ENCODE data around the gene IGF2R. TPM values are rescaled to one million over a fixed set of nuclear protein-coding genes. Genes with fewer than 3 reads are reported as not detected.
A peak's percentile ranks its signal among the peaks of the same experiment; 100 is the strongest.
"Not testable (repeated sequence)": the region's sequence is repeated elsewhere in the genome, so short reads cannot be mapped to it uniquely, and the experiment has no call there.

IGF2R gene
- total and polyA plus RNA-seq, 2 of the 13 experiments (the other 11 are each of a cell fraction or from before 2014, with no cell fraction given): 38.3 to 70.0 TPM

- intact Hi-C loops (cut with micrococcal nuclease; ENCODE audit: unreplicated experiment) (no loop called here), in situ Hi-C loops (cut with HindIII; ENCODE audit: extremely low pct_ligation_motif_present, low pct_unique_long_range_greater_than_20kb) (no loop called here)
- Histone ChIP-seq H4K20me1 (ENCODE audit: insufficient read depth, low read length) (peaks cover 35% of the 10 kb centered on the region), H3K27me3 (ENCODE audit: control insufficient read depth in 1 of 2, insufficient read depth in 2 of 2, low read length in 2 of 2) (no peaks in the 10 kb centered on the region), H3K36me3 (replicated peaks in 1 of 2; ENCODE audit: control insufficient read depth in 1 of 2, insufficient read depth in 2 of 2, low read length in 2 of 2) (peaks cover 11 to 22% of the 10 kb centered on the region in 2 experiments), H2AFZ (ENCODE audit: low read length) (no peak overlapping the region), H3K79me2 (ENCODE audit: insufficient read depth, low read length) (peaks cover 95% of the 10 kb centered on the region), H3K9me3 (ENCODE audit: low read length) (no peaks in the 10 kb centered on the region), H3K4me3 (replicated peaks in 1 of 3; ENCODE audit: insufficient read depth in 1 of 3, low read depth in 2 of 3, low read length in 3 of 3) (no peak overlapping the region), H3K4me2 (ENCODE audit: low read depth, low read length) (no peak overlapping the region), H3K4me1 (ENCODE audit: insufficient read depth, low read length) (peaks cover 48% of the 10 kb centered on the region), H3K9ac (ENCODE audit: insufficient read depth, low read depth, low read length) (no peak overlapping the region), H3K27ac (ENCODE audit: extremely low read length, insufficient read depth, low read length) (no peak overlapping the region)
- BruUV-seq (replicated peaks): no TSS peak
- DNase-seq (ENCODE audit: low spot score) (no peak), ATAC-seq (no peak), FAIRE-seq (no peak)
- peak; percentile 20 for TF ChIP-seq RBM22 (optimal IDR thresholded peaks at IDR 0.05; ENCODE audit: low read length)
- no peak for TF ChIP-seq KAT7 (CRISPR knock-in tag; IDR thresholded peaks at IDR 0.05; ENCODE audit: borderline replicate concordance)
- 96% methylated on average over 8 of the region's 8 CpGs for WGBS (ENCODE audit: low lambda C conversion rate)
- ChIA-PET POLR2A (no interaction called here), CTCF (ENCODE audit: low intra/inter-chr PET ratio, low total read pairs) (no interaction called here)
Measured at GRCh38 chr6:160000280-160000704, 31.4 kb downstream of the IGF2R start.

GRCh38 chr6:160000893-160001427 lies 32.1 kb downstream of the IGF2R start:
- peaks cover 11 to 22% of the 10 kb centered on the region in 2 experiments for H3K36me3 ChIP-seq (replicated peaks in 1 of 2; ENCODE audit: control insufficient read depth in 1 of 2, insufficient read depth in 2 of 2, low read length in 2 of 2)

More at GRCh38 chr6:160000893-160001427, 32.1 kb downstream of the IGF2R start:
- in situ Hi-C loops (cut with HindIII; ENCODE audit: extremely low pct_ligation_motif_present, low pct_unique_long_range_greater_than_20kb); POLR2A ChIA-PET; H3K27me3 ChIP-seq (ENCODE audit: control insufficient read depth in 1 of 2, insufficient read depth in 2 of 2, low read length in 2 of 2); BruUV-seq (replicated peaks); FAIRE-seq; DNase-seq (ENCODE audit: low spot score); H3K9ac ChIP-seq (ENCODE audit: insufficient read depth, low read depth, low read length); H3K4me3 ChIP-seq (replicated peaks in 1 of 3; ENCODE audit: insufficient read depth in 1 of 3, low read depth in 2 of 3, low read length in 3 of 3); CTCF ChIA-PET (ENCODE audit: low intra/inter-chr PET ratio, low total read pairs); ATAC-seq; H3K9me3 ChIP-seq (ENCODE audit: low read length); H3K4me2 ChIP-seq (ENCODE audit: low read depth, low read length); H2AFZ ChIP-seq (ENCODE audit: low read length); H3K27ac ChIP-seq (ENCODE audit: extremely low read length, insufficient read depth, low read length); intact Hi-C loops (cut with micrococcal nuclease; ENCODE audit: unreplicated experiment): not testable (repeated sequence)
- H4K20me1 ChIP-seq (ENCODE audit: insufficient read depth, low read length): peaks cover 35% of the 10 kb centered on the region
- 98% methylated on average over 6 of the region's 9 CpGs for WGBS (ENCODE audit: low lambda C conversion rate)
- H3K4me1 ChIP-seq (ENCODE audit: insufficient read depth, low read length): peaks cover 41% of the 10 kb centered on the region
- H3K79me2 ChIP-seq (ENCODE audit: insufficient read depth, low read length): peaks cover 88% of the 10 kb centered on the region

Measured in HepG2 (cell line).